Panc1 (cell line): ENCODE data around the gene NEK7. TPM values are rescaled to one million over a fixed set of nuclear protein-coding genes. Genes with fewer than 3 reads are reported as not detected.

Experiments used
- ATAC-seq: fragments of 200-7000 bp; cut with Tn5 transposase; 2 replicates; pipeline ENCODE4 v1.9.1; 2020; ENCODE audit warnings: mild to moderate bottlenecking, moderate library complexity
- BruUV-seq: library from RNA; stranded (reverse); fragments of 400-500 nt; replicated peaks from 2 replicates; lab custom pipeline; 2021; lab: Mats Ljungman, UMichigan
- CTCF ChIA-PET: fragments of 300-600 bp; sonication (Branson Sonifier 250); formaldehyde crosslinking; loops from one replicate; lab custom pipeline; 2022; ENCODE audit warnings: antibody characterized with exemption; lab: Charles Lee
- POLR2A ChIA-PET: fragments of 300-600 bp; sonication (Branson Sonifier 250); formaldehyde crosslinking; loops from one replicate; lab custom pipeline; 2022; ENCODE audit warnings: antibody characterized with exemption; lab: Charles Lee
- DNase-seq: peaks from one replicate; pipeline ENCODE4 v3.0.0-alpha.2; 2010; ENCODE audit warnings: low read depth, low spot score
- H3K27ac ChIP-seq: 2 replicates; pipeline ENCODE4 v1.5.1; 2011; ENCODE audit warnings: mild to moderate bottlenecking, low read length, inconsistent platforms
- H3K27me3 ChIP-seq: fragments of 200-500 bp; sonication (Bioruptor generic); 2 replicates; pipeline ENCODE4 v1.6.0; 2014; ENCODE audit warnings: low read length, inconsistent platforms; ENCODE audit not compliant: control insufficient read depth, insufficient read depth
- H3K36me3 ChIP-seq: fragments of 200-500 bp; sonication (Bioruptor generic); 2 replicates; pipeline ENCODE4 v1.5.1; 2014; ENCODE audit warnings: inconsistent platforms, mild to moderate bottlenecking, low read length, moderate library complexity; ENCODE audit not compliant: control insufficient read depth, insufficient read depth
- H3K4me1 ChIP-seq: 2 replicates; pipeline ENCODE4 v1.5.1; 2011; ENCODE audit warnings: inconsistent platforms, mild to moderate bottlenecking, low read length, moderate library complexity; ENCODE audit not compliant: control insufficient read depth, insufficient read depth
- H3K4me3 ChIP-seq, 2 experiments: 2 replicates each; pipeline ENCODE4 v1.5.1; 2011 to 2012; ENCODE audit warnings: low read depth in 2 of 2, low read length in 2 of 2, mild to moderate bottlenecking in 2 of 2, inconsistent platforms in 1 of 2, moderate library complexity in 1 of 2
- H3K9me3 ChIP-seq: fragments of 200-500 bp; sonication (Bioruptor generic); 2 replicates; pipeline ENCODE4 v1.5.1; 2014; ENCODE audit warnings: low read depth, mild to moderate bottlenecking, inconsistent platforms, low read length, moderate library complexity; ENCODE audit not compliant: control insufficient read depth, insufficient read depth
- CTCF ChIP-seq: fragments of 450-650 bp; IDR thresholded peaks from 2 replicates; pipeline ENCODE4 v1.5.1; 2017; ENCODE audit warnings: mild to moderate bottlenecking
- POLR2AphosphoS5 ChIP-seq: IDR thresholded peaks from 2 replicates; pipeline ENCODE4 v1.6.1; 2012; ENCODE audit warnings: mild to moderate bottlenecking, low read depth, low read length, moderate library complexity
- REST ChIP-seq, 2 experiments: IDR thresholded peaks; 2 replicates each; pipeline ENCODE4 v1.6.1; 2011 to 2012; ENCODE audit warnings: low read depth in 2 of 2, control low read depth in 1 of 2, low read length in 1 of 2, mild to moderate bottlenecking in 1 of 2, moderate library complexity in 1 of 2; ENCODE audit not compliant: insufficient read depth in 1 of 2
- SIN3A ChIP-seq: IDR thresholded peaks from 2 replicates; pipeline ENCODE4 v1.6.1; 2012; ENCODE audit warnings: low read depth, mild to moderate bottlenecking, low read length, moderate library complexity, borderline replicate concordance; ENCODE audit not compliant: insufficient read depth
- TCF7L2 ChIP-seq: IDR thresholded peaks from 2 replicates; pipeline ENCODE4 v1.6.1; 2011; ENCODE audit warnings: mild to moderate bottlenecking, low read depth, low read length, inconsistent platforms
- in situ Hi-C: cut with HindIII; loops from 2 replicates; pipeline ENCODE4 v1.10.0; 2016; ENCODE audit warnings: low sequenced_read_pairs, low pct_unique_long_range_greater_than_20kb
- intact Hi-C: fragments of 100-400 bp; cut with micrococcal nuclease; formaldehyde crosslinking; loops from one replicate; pipeline ENCODE4 v1.10.0; 2022; ENCODE audit not compliant: unreplicated experiment
- total RNA-seq: library from RNA; stranded (reverse); gene quantifications from one replicate; pipeline ENCODE4 v1.2.1, GENCODE V29; 2021; ENCODE audit not compliant: unreplicated experiment

NEK7 gene
- total RNA-seq, 1 experiment from 2014 or later: 53.0 TPM

GRCh38 chr1:198183605-198184004 is 26.8 kb downstream of the NEK7 start:
- in situ Hi-C loops (no loop called here), intact Hi-C loops (no loop called here)
- TF ChIP-seq SIN3A (no peak), TCF7L2 (no peak), REST (IDR thresholded peaks at IDR 0.05; ENCODE audit: insufficient read depth in 1 of 2, low read depth in 2 of 2, low read length in 1 of 2) (no peak), CTCF (no peak), POLR2AphosphoS5 (no peak)
- ChIA-PET POLR2A (no interaction called here), CTCF (no interaction called here)
- Histone ChIP-seq H3K27ac (no peak overlapping the region), H3K4me3 (no peak overlapping the region), H3K4me1 (peaks cover 7% of the 10 kb centered on the region), H3K27me3 (no peaks in the 10 kb centered on the region), H3K36me3 (no peaks in the 10 kb centered on the region; the same call in 1 of the 2 replicates), H3K9me3 (no peaks in the 10 kb centered on the region)
- BruUV-seq: no TSS peak
- no peak for ATAC-seq
- DNase-seq: no peak

- intact Hi-C loops (no loop called here), in situ Hi-C loops (no loop called here)
- CTCF ChIA-PET: no interaction called here
- no TSS peak for BruUV-seq
- H3K27ac ChIP-seq: no peak overlapping the region
- no peaks in the 10 kb centered on the region for H3K9me3 ChIP-seq
- POLR2A ChIA-PET: no interaction called here
- DNase-seq (no peak), ATAC-seq (no peak)
- H3K27me3 ChIP-seq: no peaks in the 10 kb centered on the region
- H3K4me3 ChIP-seq: no peak overlapping the region
- TF ChIP-seq CTCF: no peak
- no peak for TF ChIP-seq REST (IDR thresholded peaks at IDR 0.05; ENCODE audit: insufficient read depth in 1 of 2, low read depth in 2 of 2, low read length in 1 of 2)
- TF ChIP-seq POLR2AphosphoS5: no peak
- TF ChIP-seq TCF7L2: no peak
- TF ChIP-seq SIN3A: no peak
- no peaks in the 10 kb centered on the region; the same call in 1 of the 2 replicates for H3K36me3 ChIP-seq
- H3K4me1 ChIP-seq: peaks cover 7% of the 10 kb centered on the region
These were observed 27.7 kb downstream of the NEK7 start for GRCh38 chr1:198184516-198184915.
